HepG2 (cell line): Measurements from ENCODE around the gene BABAM1. TPM values are rescaled to one million over a fixed set of nuclear protein-coding genes. Genes with fewer than 3 reads are reported as not detected.

ENCODE experiments used
- CCDC6 ChIP-seq: sonication (generic); formaldehyde crosslinking; IDR thresholded peaks from 2 replicates; pipeline ENCODE4 v1.8.1; 2022; ENCODE audit warnings: mild to moderate bottlenecking, missing genetic modification reagents, moderate library complexity
- EEA1 ChIP-seq: sonication (generic); formaldehyde crosslinking; IDR thresholded peaks from 2 replicates; pipeline ENCODE4 v1.5.1; 2020; ENCODE audit warnings: mild to moderate bottlenecking, missing genetic modification reagents, borderline replicate concordance
- FOXP1 ChIP-seq, 2 experiments: fragments of 450-650 bp in 1 of 2; IDR thresholded peaks; 2 replicates each; pipeline ENCODE4 v1.6.1; 2017 to 2018; ENCODE audit warnings: antibody characterized with exemption in 1 of 2
- HNRNPLL ChIP-seq: fragments of 200-400 bp; formaldehyde crosslinking; IDR thresholded peaks from 2 replicates; pipeline ENCODE4 v1.6.1; 2017; ENCODE audit warnings: mild to moderate bottlenecking, low read depth, low read length; ENCODE audit not compliant: poor library complexity, severe bottlenecking
- KLF9 ChIP-seq: IDR thresholded peaks from 2 replicates; pipeline ENCODE4 v1.6.1; 2016; ENCODE audit warnings: low read depth
- ONECUT2 ChIP-seq: sonication (generic); formaldehyde crosslinking; IDR thresholded peaks from 2 replicates; pipeline ENCODE4 v1.4.0; 2020; ENCODE audit warnings: missing genetic modification reagents
- SAP130 ChIP-seq: IDR thresholded peaks from 2 replicates; pipeline ENCODE4 v1.6.1; 2016; ENCODE audit warnings: low read depth
- ZFP36 ChIP-seq: fragments of 150-350 bp; IDR thresholded peaks from 2 replicates; pipeline ENCODE4 v1.6.1; 2018; ENCODE audit warnings: borderline replicate concordance, low read length, low read depth; ENCODE audit not compliant: partially characterized antibody
- ZFX ChIP-seq: sonication (generic); formaldehyde crosslinking; IDR thresholded peaks from 2 replicates; pipeline ENCODE4 v1.4.0; 2020; ENCODE audit warnings: mild to moderate bottlenecking, low read depth, missing genetic modification reagents, moderate library complexity
- ZFY ChIP-seq: sonication (generic); formaldehyde crosslinking; IDR thresholded peaks from 2 replicates; pipeline ENCODE4 v1.4.0; 2020; ENCODE audit warnings: missing genetic modification reagents
- ZKSCAN5 ChIP-seq: sonication (generic); formaldehyde crosslinking; IDR thresholded peaks from 2 replicates; pipeline ENCODE4 v1.5.1; 2020; ENCODE audit warnings: mild to moderate bottlenecking, missing genetic modification reagents
- ZNF710 ChIP-seq: sonication (generic); formaldehyde crosslinking; IDR thresholded peaks from 2 replicates; pipeline ENCODE4 v1.5.0; 2020; ENCODE audit warnings: mild to moderate bottlenecking, missing genetic modification reagents, borderline replicate concordance
- ZNF770 ChIP-seq: sonication (generic); formaldehyde crosslinking; IDR thresholded peaks from 2 replicates; pipeline ENCODE4 v1.5.0; 2020; ENCODE audit warnings: mild to moderate bottlenecking, missing genetic modification reagents
- ZSCAN21 ChIP-seq: sonication (generic); formaldehyde crosslinking; IDR thresholded peaks from 2 replicates; pipeline ENCODE4 v1.8.0; 2022; ENCODE audit warnings: mild to moderate bottlenecking, missing genetic modification reagents, moderate library complexity, borderline replicate concordance
- polyA plus RNA-seq, 8 experiments: library from polyadenylated mRNA; depleted of rRNA in 3 of 8; stranded (reverse) in 7 of 8; unstranded in 1 of 8; fragments of >200 nt; fragmentation: Illumina TruSeq in 4 of 8; extraction: Trizol in 4 of 8; gene quantifications; 2 replicates each; pipeline versions ENCODE4 v1.2.1 to v1.2.3, GENCODE V29; 2011 to 2016; ENCODE audit warnings: low read depth in 4 of 8, missing spikeins in 1 of 8, mixed read lengths in 1 of 8; ENCODE audit not compliant: insufficient read depth in 1 of 8
- total RNA-seq, 5 experiments: library from RNA; depleted of rRNA; stranded (reverse); fragments of >200 nt; fragmentation: Illumina TruSeq; extraction: Trizol; gene quantifications; 2 replicates each; pipeline ENCODE4 v1.2.3, GENCODE V29; 2016; ENCODE audit warnings: low read depth in 1 of 5
- TF ChIP-seq, protein P1 (sequence below): sonication (generic); formaldehyde crosslinking; IDR thresholded peaks from 2 replicates; pipeline ENCODE4 v1.5.1; 2020; ENCODE audit warnings: missing genetic modification reagents, mild to moderate bottlenecking, borderline replicate concordance
- TF ChIP-seq, protein P2 (sequence below): sonication (generic); formaldehyde crosslinking; IDR thresholded peaks from 2 replicates; pipeline ENCODE4 v1.5.0; 2020; ENCODE audit warnings: missing genetic modification reagents

Gene BABAM1
- total and polyA plus RNA-seq, 2 of the 13 experiments (the other 11 are each of a cell fraction or from before 2014, with no cell fraction given), result 70.0 to 82.0 TPM

- no peak for TF ChIP-seq ZNF770
- peak; percentile 39; the same call in 1 of the 2 replicates for TF ChIP-seq ZFX
- no peak for TF ChIP-seq KLF9
- no peak for TF ChIP-seq ZNF710
- TF ChIP-seq ZFY (CRISPR knock-in tag), result peak; percentile 80
- TF ChIP-seq, protein P1, sequence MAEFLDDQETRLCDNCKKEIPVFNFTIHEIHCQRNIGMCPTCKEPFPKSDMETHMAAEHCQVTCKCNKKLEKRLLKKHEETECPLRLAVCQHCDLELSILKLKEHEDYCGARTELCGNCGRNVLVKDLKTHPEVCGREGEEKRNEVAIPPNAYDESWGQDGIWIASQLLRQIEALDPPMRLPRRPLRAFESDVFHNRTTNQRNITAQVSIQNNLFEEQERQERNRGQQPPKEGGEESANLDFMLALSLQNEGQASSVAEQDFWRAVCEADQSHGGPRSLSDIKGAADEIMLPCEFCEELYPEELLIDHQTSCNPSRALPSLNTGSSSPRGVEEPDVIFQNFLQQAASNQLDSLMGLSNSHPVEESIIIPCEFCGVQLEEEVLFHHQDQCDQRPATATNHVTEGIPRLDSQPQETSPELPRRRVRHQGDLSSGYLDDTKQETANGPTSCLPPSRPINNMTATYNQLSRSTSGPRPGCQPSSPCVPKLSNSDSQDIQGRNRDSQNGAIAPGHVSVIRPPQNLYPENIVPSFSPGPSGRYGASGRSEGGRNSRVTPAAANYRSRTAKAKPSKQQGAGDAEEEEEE (CRISPR knock-in tag), result no peak
- TF ChIP-seq ZFP36, result no peak
- TF ChIP-seq, protein P2, sequence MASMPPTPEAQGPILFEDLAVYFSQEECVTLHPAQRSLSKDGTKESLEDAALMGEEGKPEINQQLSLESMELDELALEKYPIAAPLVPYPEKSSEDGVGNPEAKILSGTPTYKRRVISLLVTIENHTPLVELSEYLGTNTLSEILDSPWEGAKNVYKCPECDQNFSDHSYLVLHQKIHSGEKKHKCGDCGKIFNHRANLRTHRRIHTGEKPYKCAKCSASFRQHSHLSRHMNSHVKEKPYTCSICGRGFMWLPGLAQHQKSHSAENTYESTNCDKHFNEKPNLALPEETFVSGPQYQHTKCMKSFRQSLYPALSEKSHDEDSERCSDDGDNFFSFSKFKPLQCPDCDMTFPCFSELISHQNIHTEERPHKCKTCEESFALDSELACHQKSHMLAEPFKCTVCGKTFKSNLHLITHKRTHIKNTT, result no peak
- no peak for TF ChIP-seq EEA1 (CRISPR knock-in tag)
- TF ChIP-seq SAP130 (CRISPR knock-in tag), result 0 out of 2 replicates have a peak, but pooled peaks have one; percentile 24
- TF ChIP-seq ONECUT2 (CRISPR knock-in tag), result no peak
- TF ChIP-seq ZKSCAN5, result no peak
- TF ChIP-seq ZSCAN21 (CRISPR knock-in tag), result 0 out of 2 replicates have a peak, but pooled peaks have one; percentile 10
- TF ChIP-seq HNRNPLL, result peak; percentile 48
- TF ChIP-seq FOXP1 (IDR thresholded peaks at IDR 0.05), result no peak
- TF ChIP-seq FOXP1 (CRISPR knock-in tag; IDR thresholded peaks at IDR 0.05), result no peak
- TF ChIP-seq CCDC6 (CRISPR knock-in tag), result 0 out of 2 replicates have a peak, but pooled peaks have one; percentile 42
Observed at GRCh38 chr19:17245535-17245984, 21.7 kb upstream of the BABAM1 start, which contains the start of gene NR2F6 (continued).
